Measurements from ENCODE around the gene ALK. TPM values are rescaled to one million over a fixed set of nuclear protein-coding genes. Genes with fewer than 3 reads are reported as not detected.

The ALK gene
- polyA plus RNA-seq, 1 of the 3 experiments (the other 2 are of a cell fraction): 0.30 TPM

DNA sequence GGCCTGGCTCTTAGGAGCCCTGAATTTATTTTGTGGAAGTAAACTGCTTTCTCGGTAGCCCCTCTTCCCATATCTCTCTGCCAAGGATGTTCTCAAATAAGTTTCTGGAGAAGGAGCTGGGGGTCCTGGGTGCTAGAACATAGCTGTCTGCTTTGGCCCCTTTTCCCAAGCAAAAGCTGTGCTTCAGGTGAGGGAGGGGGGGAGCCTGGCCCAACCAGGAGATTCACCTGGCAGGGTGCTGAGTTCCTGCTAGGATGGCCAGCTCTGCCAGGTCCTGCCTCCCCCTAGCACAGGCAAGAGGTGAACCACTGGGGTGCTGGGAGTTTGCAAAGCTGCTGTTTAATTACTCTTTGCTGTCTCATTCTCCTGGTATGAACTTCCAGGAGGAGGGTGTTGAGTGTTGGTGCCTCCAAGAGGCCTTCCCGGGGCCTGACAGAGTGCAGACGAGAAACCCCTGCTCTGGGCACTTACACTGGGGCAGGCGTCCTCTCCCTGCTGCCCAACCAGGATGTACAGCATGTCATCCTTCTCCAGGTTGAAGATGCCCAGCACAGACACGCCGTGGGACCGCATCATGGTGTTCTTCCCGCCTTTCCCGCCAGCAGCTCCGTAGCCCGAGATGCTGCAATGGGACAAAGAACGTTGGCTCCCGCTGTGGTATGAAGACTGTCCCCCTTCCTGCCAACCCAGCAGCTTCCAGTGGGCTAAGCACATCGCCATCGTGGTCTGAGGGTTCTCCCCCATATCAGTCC, 682.0 kb downstream of the ALK start:
- Histone ChIP-seq H3K9me2 (no peaks in the 10 kb centered on the region), H3K36me3 (replicated peaks in 1 of 2; ENCODE audit: control insufficient read depth in 1 of 2, insufficient read depth in 2 of 2, low read length in 1 of 2) (no peaks in the 10 kb centered on the region), H2AFZ (ENCODE audit: low read depth) (no peak overlapping the region), H3K9ac (no peak overlapping the region), H3K4me2 (no peak overlapping the region), H3K4me1 (ENCODE audit: control insufficient read depth in 1 of 2, insufficient read depth in 2 of 2, low read depth in 1 of 2, low read length in 1 of 2) (peaks cover 0 to 5% of the 10 kb centered on the region in 2 experiments; a peak in 1 of 4 replicates), H3F3A (replicated peaks; ENCODE audit: insufficient read depth) (no peaks in the 10 kb centered on the region), H3K27me3 (ENCODE audit: insufficient read depth) (peaks cover 24% of the 10 kb centered on the region), H4K20me1 (ENCODE audit: insufficient read depth) (peaks cover 3% of the 10 kb centered on the region; the same call in 1 of the 2 replicates), H3K27ac (ENCODE audit: low read depth in 2 of 2, low read length in 1 of 2) (no peak overlapping the region; a peak in 1 of 4 replicates), H3K79me2 (ENCODE audit: insufficient read depth) (no peaks in the 10 kb centered on the region), H3K4me3 (ENCODE audit: low read depth in 2 of 2, low read length in 1 of 2) (no peak overlapping the region), H3K9me3 (no peaks in the 10 kb centered on the region)
- POLR2A ChIA-PET: no interaction called here
- 73% methylated on average over 15 of the region's 15 CpGs for WGBS (ENCODE audit: low lambda C conversion rate)
- TF ChIP-seq FOXM1 (IDR thresholded peaks at IDR 0.05; ENCODE audit: low read depth): no peak
- TF ChIP-seq GABPA (IDR thresholded peaks at IDR 0.05; ENCODE audit: low read depth): no peak
- TF ChIP-seq RXRA (IDR thresholded peaks at IDR 0.05; ENCODE audit: borderline replicate concordance, low read depth): no peak
- TF ChIP-seq, protein P1, sequence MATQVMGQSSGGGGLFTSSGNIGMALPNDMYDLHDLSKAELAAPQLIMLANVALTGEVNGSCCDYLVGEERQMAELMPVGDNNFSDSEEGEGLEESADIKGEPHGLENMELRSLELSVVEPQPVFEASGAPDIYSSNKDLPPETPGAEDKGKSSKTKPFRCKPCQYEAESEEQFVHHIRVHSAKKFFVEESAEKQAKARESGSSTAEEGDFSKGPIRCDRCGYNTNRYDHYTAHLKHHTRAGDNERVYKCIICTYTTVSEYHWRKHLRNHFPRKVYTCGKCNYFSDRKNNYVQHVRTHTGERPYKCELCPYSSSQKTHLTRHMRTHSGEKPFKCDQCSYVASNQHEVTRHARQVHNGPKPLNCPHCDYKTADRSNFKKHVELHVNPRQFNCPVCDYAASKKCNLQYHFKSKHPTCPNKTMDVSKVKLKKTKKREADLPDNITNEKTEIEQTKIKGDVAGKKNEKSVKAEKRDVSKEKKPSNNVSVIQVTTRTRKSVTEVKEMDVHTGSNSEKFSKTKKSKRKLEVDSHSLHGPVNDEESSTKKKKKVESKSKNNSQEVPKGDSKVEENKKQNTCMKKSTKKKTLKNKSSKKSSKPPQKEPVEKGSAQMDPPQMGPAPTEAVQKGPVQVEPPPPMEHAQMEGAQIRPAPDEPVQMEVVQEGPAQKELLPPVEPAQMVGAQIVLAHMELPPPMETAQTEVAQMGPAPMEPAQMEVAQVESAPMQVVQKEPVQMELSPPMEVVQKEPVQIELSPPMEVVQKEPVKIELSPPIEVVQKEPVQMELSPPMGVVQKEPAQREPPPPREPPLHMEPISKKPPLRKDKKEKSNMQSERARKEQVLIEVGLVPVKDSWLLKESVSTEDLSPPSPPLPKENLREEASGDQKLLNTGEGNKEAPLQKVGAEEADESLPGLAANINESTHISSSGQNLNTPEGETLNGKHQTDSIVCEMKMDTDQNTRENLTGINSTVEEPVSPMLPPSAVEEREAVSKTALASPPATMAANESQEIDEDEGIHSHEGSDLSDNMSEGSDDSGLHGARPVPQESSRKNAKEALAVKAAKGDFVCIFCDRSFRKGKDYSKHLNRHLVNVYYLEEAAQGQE (IDR thresholded peaks at IDR 0.05; ENCODE audit: low read depth, low read length): no peak
- no peak for TF ChIP-seq SMC3 (IDR thresholded peaks at IDR 0.05; ENCODE audit: low read depth, low read length)
- no peak for TF ChIP-seq RFX5 (IDR thresholded peaks at IDR 0.05; ENCODE audit: low read length)
- no peak for DNase-seq
- CTCF ChIA-PET: interaction anchor here (0.7 to 1.6 kb wide), 7 partner anchors 8 to 281 kb away, joined by 3 to 5 read pairs (median 3); no protein-coding TSS in a partner anchor

DNA sequence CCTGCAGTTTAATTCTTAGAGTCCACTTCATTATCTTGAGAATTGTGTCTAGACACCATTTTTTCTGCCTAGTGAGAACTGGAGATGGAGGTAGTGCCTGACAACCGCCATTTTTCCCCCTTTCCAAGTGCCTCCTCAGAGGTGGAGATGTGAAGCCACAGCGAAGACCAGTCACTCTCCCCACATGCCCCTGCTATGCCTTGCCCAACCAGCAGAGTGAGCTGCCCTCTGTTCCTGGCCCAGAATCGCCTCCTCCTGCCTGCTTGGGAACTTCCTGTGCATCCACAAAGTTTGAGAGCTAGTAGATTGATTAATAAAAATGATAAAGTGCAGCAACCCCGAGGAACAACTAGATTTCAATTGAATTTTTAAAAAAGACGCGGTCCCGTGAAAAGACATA, 682.9 kb downstream of the ALK start:
- Histone ChIP-seq H3K4me1 (ENCODE audit: control insufficient read depth in 1 of 2, insufficient read depth in 2 of 2, low read depth in 1 of 2, low read length in 1 of 2) (peaks cover 0 to 5% of the 10 kb centered on the region in 2 experiments; a peak in 1 of 4 replicates), H4K20me1 (ENCODE audit: insufficient read depth) (peaks cover 3% of the 10 kb centered on the region; the same call in 1 of the 2 replicates), H3K9ac (no peak overlapping the region), H3K4me2 (no peak overlapping the region), H3K4me3 (ENCODE audit: low read depth in 2 of 2, low read length in 1 of 2) (no peak overlapping the region; a peak in 1 of 4 replicates), H3K9me2 (no peaks in the 10 kb centered on the region), H3K9me3 (no peaks in the 10 kb centered on the region), H3K27ac (ENCODE audit: low read depth in 2 of 2, low read length in 1 of 2) (no peak overlapping the region), H3K79me2 (ENCODE audit: insufficient read depth) (no peaks in the 10 kb centered on the region), H3K36me3 (replicated peaks in 1 of 2; ENCODE audit: control insufficient read depth in 1 of 2, insufficient read depth in 2 of 2, low read length in 1 of 2) (no peaks in the 10 kb centered on the region), H2AFZ (ENCODE audit: low read depth) (no peak overlapping the region), H3F3A (replicated peaks; ENCODE audit: insufficient read depth) (no peaks in the 10 kb centered on the region), H3K27me3 (ENCODE audit: insufficient read depth) (peaks cover 30% of the 10 kb centered on the region)
- 54% methylated on average over 7 of the region's 7 CpGs for WGBS (ENCODE audit: low lambda C conversion rate)
- POLR2A ChIA-PET: no interaction called here
- TF ChIP-seq RAD21 (IDR thresholded peaks at IDR 0.05; ENCODE audit: low read length) (peak; percentile 66), SMC3 (IDR thresholded peaks at IDR 0.05; ENCODE audit: low read depth, low read length) (peak; percentile 54), CHD2 (IDR thresholded peaks at IDR 0.05; ENCODE audit: low read length, partially characterized antibody) (no peak), NFIC (IDR thresholded peaks at IDR 0.05; ENCODE audit: borderline replicate concordance) (no peak), MEF2A (IDR thresholded peaks at IDR 0.05; ENCODE audit: borderline replicate concordance, low read depth) (no peak), GABPA (IDR thresholded peaks at IDR 0.05; ENCODE audit: low read depth) (no peak), ELF1 (IDR thresholded peaks at IDR 0.05) (no peak)
- TF ChIP-seq, protein P2, sequence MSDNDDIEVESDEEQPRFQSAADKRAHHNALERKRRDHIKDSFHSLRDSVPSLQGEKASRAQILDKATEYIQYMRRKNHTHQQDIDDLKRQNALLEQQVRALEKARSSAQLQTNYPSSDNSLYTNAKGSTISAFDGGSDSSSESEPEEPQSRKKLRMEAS (IDR thresholded peaks at IDR 0.05; ENCODE audit: low read depth): no peak
- TF ChIP-seq, protein P3, sequence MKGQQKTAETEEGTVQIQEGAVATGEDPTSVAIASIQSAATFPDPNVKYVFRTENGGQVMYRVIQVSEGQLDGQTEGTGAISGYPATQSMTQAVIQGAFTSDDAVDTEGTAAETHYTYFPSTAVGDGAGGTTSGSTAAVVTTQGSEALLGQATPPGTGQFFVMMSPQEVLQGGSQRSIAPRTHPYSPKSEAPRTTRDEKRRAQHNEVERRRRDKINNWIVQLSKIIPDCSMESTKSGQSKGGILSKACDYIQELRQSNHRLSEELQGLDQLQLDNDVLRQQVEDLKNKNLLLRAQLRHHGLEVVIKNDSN (IDR thresholded peaks at IDR 0.05; ENCODE audit: borderline replicate concordance, low read depth): no peak
- TF ChIP-seq, protein P4, sequence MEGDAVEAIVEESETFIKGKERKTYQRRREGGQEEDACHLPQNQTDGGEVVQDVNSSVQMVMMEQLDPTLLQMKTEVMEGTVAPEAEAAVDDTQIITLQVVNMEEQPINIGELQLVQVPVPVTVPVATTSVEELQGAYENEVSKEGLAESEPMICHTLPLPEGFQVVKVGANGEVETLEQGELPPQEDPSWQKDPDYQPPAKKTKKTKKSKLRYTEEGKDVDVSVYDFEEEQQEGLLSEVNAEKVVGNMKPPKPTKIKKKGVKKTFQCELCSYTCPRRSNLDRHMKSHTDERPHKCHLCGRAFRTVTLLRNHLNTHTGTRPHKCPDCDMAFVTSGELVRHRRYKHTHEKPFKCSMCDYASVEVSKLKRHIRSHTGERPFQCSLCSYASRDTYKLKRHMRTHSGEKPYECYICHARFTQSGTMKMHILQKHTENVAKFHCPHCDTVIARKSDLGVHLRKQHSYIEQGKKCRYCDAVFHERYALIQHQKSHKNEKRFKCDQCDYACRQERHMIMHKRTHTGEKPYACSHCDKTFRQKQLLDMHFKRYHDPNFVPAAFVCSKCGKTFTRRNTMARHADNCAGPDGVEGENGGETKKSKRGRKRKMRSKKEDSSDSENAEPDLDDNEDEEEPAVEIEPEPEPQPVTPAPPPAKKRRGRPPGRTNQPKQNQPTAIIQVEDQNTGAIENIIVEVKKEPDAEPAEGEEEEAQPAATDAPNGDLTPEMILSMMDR (IDR thresholded peaks at IDR 0.05): peak; percentile 58
- DNase-seq: peak; percentile 58
- CTCF ChIA-PET: interaction anchor here (0.7 to 1.6 kb wide), 7 partner anchors 14 to 280 kb away, joined by 3 to 5 read pairs (median 3); no protein-coding TSS in a partner anchor
